HG03045 (cell line): ENCODE measurements around the gene C4orf54.

ENCODE experiments used
- ATAC-seq: cut with Tn5 transposase; IDR thresholded peaks from one replicate; pipeline ENCODE4 v1.9.1; 2021; ENCODE audit warnings: mild to moderate bottlenecking, moderate library complexity; ENCODE audit not compliant: unreplicated experiment

The C4orf54 gene

DNA sequence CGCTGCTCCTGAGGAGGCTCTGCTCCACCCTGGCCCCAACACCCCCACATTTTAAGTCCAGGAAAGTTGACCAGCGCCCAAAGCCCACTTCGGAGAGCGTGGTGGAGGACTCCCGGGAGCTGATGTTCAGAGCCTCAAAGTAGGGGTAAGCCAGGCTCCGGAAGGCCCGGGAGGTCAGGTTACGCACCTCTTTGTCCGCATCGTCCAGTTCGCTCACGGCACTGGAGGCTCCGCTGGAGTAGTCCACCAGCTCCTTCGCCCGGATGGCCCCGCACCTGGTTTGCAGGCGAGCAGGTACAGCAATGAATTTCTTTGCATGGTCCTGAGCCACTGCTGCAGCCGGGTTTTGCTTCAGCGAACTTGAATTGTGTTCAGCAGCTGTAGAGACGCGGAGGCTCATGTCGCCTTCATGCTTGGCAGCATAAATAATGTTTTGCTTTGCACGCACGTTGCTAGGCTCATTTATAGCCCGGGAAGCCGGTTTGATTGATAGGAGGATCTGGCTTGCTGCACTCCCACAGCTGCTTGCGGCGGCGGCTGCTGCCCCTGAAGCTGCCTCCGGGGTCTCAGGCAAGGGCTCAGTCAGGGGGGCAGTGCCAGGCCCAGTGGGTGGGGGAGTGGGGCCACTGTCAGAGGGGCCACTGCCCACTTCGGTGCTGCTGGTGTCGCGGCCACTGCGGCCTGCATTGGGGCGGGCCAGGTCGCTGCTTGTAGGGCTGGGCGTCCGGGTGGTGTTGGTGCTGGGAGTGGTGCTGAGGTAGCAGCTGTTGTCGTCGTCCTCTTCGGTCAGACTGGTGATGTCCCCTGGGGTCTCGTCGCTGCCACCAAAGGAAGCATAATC lies 4.8 kb downstream of the C4orf54 start:
- ATAC-seq: no peak

DNA sequence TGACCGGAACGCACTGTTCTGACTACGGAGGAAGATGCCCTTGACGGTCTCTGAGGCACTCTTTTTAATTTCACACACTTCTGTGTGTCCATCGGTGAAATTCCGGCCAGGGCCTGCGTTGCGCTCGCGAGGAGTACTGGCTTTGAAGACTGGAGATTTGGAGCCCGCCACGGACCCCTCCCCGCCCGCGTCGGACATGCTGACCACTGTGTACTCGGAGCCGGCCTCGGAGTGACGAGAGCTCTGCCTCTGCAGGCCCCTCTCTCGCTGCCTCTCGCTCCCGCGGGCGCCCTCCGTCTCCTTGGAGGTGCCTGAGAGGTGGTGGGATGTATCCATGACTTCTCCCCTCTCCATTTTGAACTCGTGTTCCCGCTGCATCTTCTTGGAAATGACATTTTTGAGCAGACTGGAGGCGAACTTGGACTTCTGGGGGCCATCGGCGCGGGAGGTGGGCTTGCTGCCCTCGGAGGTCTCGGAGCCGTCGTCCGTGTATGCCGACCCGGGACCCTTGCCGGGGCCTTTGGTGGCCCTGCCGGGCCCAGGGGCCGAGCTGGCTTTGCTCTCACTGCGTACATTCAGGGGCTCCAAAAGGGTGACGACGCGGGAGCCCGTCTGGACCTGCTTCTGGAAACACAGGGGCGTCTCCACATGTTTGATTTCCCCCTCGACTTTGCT lies 5.7 kb downstream of the C4orf54 start:
- ATAC-seq: no peak

- no peak for ATAC-seq
Measured at GRCh38 chr4:99651016-99651769, 6.4 kb downstream of the C4orf54 start.

DNA sequence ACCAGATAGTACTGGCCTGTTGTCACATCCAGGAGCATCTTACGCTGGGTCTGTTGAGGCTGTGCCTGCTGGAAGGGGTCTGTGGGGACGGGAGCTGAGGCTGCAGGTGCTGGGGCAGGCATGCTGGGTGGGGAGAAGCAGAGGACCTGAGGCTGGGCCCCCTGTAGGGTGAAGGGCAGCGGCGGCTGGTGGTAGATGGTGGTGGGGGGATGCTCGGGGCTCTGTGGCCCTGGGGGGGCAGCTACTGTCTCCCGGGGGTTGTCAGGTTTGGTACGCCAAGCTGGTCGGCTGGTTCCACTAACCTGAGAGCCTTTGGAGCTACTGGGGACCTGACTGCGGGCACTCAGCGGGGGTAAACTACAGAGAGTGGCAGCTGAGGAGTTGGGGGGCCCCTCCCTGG lies 7.8 kb downstream of the C4orf54 start:
- ATAC-seq: no peak

- no peak for ATAC-seq
Measured at GRCh38 chr4:99649208-99649607, 8.4 kb downstream of the C4orf54 start.

DNA sequence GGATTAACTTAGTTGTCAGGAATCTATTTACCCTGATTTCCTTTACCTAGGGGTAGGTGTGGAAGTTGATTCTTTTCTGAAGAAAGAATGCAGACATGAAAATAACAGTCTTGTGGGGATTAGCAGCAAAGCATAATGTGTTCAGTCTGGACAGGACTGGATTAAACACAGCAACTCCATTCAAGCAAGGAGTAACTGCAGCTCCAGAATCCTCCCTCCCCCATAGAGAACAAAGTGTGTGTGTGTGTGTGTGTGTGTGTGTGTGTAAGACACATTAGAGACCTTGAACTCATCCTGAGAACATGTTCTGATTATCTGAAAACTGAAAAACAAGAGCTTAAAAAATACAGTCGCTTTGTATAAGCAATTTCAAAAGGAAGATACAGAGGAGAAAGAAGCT lies 9.3 kb downstream of the C4orf54 start:
- ATAC-seq: no peak

GRCh38 chr4:99647071-99647470 lies 10.6 kb downstream of the C4orf54 start:
- no peak for ATAC-seq

GRCh38 chr4:99645638-99646037 lies 12.0 kb downstream of the C4orf54 start:
- ATAC-seq: no peak

DNA sequence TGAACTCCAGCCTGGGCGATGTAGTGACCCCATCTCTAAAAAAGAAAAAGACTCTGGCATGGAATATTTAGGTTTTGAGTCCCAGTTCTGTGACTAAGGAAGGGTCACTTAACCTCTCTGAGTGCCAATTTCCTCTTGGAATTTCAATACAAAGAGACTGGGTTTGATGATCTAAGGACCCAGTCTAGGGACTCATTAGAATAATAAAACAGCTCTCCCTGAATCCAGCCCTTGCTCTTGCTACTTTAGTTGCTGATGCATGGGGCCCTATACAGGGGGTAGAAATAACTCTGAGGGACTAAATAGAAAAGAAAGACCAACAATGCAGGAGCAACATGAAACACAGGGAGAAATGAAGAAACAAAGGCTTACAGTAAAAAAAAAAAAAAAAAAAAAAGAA lies 12.6 kb downstream of the C4orf54 start:
- ATAC-seq: no peak

GRCh38 chr4:99644453-99644852 lies 13.2 kb downstream of the C4orf54 start:
- no peak for ATAC-seq

DNA sequence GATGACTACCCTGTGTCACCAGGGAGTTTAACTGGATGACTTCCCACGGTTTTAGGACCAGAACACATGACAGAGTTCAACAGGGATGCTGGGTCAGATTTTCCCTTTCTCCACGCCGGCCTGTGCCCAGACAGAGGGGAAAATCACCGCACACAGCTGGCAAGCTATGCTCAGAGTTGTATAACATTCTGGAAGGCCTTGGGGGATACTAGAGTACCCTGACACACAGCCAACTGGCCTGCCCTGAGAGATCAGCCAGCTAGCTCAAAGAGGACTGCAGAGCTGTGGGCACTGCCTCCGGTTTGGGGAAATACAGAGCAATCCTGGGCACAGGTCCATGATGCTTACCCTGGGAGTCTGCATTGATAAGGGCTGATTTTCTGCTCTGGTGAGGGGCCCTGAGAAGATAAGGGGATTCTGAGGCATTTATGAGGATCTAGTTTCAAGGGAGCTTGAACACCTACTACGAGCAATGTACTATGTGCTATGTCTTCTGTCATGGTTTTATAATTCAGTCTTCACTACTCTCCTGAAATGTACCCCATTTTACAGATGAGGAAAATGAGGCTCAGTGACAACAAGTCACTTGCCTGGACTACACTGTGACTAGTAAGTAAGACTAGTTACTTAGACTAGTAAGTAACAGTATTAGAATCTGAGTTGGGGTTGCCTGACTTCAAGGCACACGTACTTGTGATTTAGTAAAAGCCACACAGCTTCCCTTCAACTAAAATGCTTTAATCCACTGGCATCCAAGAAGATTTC lies 14.7 kb downstream of the C4orf54 start:
- no peak for ATAC-seq

- no peak for ATAC-seq
Measured at GRCh38 chr4:99640676-99641075, 17.0 kb downstream of the C4orf54 start.

GRCh38 chr4:99637174-99637573 lies 20.5 kb downstream of the C4orf54 start:
- no peak for ATAC-seq

DNA sequence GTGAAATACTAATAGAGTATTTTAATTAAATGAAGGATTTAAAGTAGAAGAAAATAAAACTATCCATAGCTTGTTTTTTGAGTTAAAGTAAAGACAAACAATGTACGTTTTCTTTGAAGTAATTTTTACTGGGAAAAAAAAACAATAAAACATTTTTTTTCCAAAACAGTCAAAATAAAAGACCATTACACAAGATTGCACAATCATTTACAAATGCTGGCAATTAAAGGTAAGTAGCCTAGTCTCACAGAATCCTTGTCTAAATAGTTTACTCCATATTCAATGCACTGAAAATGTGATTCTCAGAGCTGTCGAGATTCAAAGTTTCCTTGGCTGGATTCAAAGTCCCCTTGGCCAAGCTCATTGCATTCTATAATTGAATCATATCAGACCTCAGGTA lies 21.2 kb downstream of the C4orf54 start:
- no peak for ATAC-seq

DNA sequence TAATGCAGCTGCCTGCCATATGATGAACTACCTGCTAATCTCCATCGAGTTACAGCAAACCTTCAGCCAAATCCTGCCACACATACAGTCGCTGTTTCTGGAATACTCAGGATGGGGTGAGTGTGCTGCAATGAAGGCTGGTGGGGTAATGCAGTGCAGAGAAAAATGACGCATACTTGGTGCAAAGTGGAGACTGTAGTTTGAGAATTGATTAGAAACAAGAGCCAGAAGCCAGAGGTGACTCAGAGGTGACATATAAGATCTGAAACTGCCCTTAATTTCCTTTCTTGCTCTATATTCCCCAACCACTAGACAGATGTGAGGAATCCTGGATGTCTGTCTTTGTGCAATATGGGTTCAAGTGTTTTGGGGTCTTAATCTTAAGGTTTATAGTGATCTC lies 22.0 kb downstream of the C4orf54 start:
- no peak for ATAC-seq

DNA sequence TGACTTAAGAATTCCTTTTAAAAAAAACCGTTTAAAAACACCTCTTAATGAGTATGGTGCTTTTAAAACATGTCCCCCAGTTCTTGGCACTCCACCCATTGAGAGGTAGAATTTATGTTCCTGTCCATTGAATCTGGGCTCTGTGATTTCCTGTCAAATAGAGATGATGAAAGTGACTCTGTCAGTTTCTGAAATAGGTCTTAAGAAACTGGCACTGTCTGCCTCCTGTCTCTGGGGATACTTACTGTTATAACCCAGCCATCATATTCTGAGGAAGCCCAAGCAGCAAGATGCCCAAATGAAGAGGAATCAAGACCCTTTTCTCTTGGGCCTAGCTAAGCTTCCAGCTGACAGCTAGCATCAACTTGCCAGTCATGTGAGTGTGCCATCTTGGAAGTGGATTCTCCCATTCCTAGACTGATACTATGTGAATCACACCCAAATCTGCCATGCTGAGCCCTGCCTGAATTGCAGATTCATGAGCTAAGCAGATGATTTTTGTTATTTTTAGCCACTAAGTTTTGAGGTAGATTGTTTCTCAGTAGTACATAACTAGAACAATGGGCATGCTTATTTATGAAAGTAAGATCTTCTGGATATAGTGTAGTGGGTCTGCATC lies 22.8 kb downstream of the C4orf54 start:
- ATAC-seq: no peak

DNA sequence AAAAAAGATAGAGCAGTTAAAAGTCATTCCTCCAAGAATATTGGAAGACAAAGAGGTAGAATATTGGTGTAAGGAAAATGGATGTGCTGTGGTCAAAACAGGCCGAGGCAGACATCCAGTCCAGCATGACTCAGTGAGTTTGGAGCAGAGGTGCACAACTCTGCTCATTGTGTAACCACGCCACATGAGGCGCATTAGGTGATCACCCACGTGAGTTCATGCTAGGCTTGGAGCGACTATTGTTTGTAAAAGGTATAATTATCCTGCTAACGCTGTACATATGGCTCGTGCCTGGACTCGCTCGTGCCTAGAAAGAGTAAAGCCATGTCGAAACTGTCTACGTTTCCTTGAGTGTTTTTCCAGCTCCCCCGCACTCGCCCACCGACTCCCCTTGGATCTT lies 23.9 kb downstream of the C4orf54 start:
- no peak for ATAC-seq

- no peak for ATAC-seq
Measured at GRCh38 chr4:99630857-99631360, 26.7 kb downstream of the C4orf54 start.

DNA sequence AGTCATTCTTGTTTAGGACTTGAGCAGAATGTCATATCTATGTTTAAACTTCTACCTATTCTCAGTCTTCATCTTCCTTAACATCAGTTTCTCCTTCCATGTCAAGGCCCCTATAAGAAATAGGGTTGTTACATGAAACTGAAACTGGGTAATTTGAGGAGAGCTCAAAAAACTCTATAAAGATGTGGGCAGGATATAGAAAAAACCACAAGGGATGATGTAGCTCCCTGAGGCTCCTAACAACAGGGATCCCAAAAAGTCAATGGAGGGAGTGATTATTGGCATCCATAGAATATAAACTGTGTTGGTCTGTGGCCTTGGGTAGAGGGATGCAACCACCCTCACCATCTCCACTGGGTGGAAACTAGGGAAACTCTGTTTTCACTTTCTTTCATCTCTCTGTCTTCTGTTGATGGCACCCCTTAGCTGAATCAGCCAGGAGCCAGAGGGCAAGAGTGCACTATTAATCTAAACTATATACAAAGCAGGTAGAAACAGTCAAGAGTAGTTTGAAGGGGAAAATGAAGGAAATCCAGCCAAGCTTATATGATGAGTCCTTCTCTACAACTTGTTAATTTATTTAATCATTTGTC lies 27.6 kb downstream of the C4orf54 start:
- ATAC-seq: no peak

GRCh38 chr4:99628040-99628439 lies 29.6 kb downstream of the C4orf54 start:
- ATAC-seq: no peak
